NCI-H526 treated with DMSO at 0.1 percent for 48 hours (cell line): ENCODE data around the gene C2orf80.
A peak's percentile ranks its signal among the peaks of the same experiment; 100 is the strongest.
"Not testable (repeated sequence)": the region's sequence is repeated elsewhere in the genome, so short reads cannot be mapped to it uniquely, and the experiment has no call there.

ENCODE experiments used
- DNase-seq: peaks from one replicate; lab custom pipeline; 2025; lab: John Stamatoyannopoulos, UW

Gene C2orf80

GRCh38 chr2:208189810-208190503 is at the start of gene C2orf80:
C2orf80 (minus strand) TSS chr2:208190030; CDS start chr2:208186986, 3,044 bp downstream.
- no peak for DNase-seq

GRCh38 chr2:208235860-208236259 is 46.0 kb upstream of the C2orf80 start:
- DNase-seq, result no peak

GRCh38 chr2:208234786-208235185 is 45.0 kb upstream of the C2orf80 start:
- DNase-seq, result no peak

- no peak for DNase-seq
Measured at GRCh38 chr2:208228476-208228875, 38.6 kb upstream of the C2orf80 start.

- DNase-seq, result no peak
Measured at GRCh38 chr2:208227581-208228232, 37.9 kb upstream of the C2orf80 start.

- no peak for DNase-seq
Measured at GRCh38 chr2:208224802-208225201, 35.0 kb upstream of the C2orf80 start.

- DNase-seq, result no peak
Measured at GRCh38 chr2:208222351-208222750, 32.5 kb upstream of the C2orf80 start.

GRCh38 chr2:208221873-208222272 is 32.0 kb upstream of the C2orf80 start:
- DNase-seq, result not testable (repeated sequence)

- DNase-seq, result no peak
Measured at GRCh38 chr2:208210688-208211451, 21.0 kb upstream of the C2orf80 start.

GRCh38 chr2:208208335-208209085 is 18.7 kb upstream of the C2orf80 start:
- DNase-seq, result no peak

GRCh38 chr2:208207769-208208168 is 17.9 kb upstream of the C2orf80 start:
- DNase-seq, result no peak

GRCh38 chr2:208204166-208204565 is 14.3 kb upstream of the C2orf80 start:
- DNase-seq, result no peak

- no peak for DNase-seq
Measured at GRCh38 chr2:208195531-208195930, 5.7 kb upstream of the C2orf80 start.

- DNase-seq, result no peak
Measured at GRCh38 chr2:208192611-208193236, 2.9 kb upstream of the C2orf80 start.

GRCh38 chr2:208189069-208189809 is 591 bp downstream of the C2orf80 start:
- peak; percentile 49 for DNase-seq

GRCh38 chr2:208186893-208187292 is 2.9 kb downstream of the C2orf80 start:
- DNase-seq, result no peak

- no peak for DNase-seq
Measured at GRCh38 chr2:208186465-208186864, 3.4 kb downstream of the C2orf80 start.

- DNase-seq, result peak; percentile 35
Measured at GRCh38 chr2:208183972-208184705, 5.7 kb downstream of the C2orf80 start.

- DNase-seq, result no peak
Measured at GRCh38 chr2:208183526-208183925, 6.3 kb downstream of the C2orf80 start.

GRCh38 chr2:208182835-208183234 is 7.0 kb downstream of the C2orf80 start:
- DNase-seq, result no peak
